HepG2 (cell line): ENCODE measurements around the gene MAN1B1. TPM values are rescaled to one million over a fixed set of nuclear protein-coding genes. Genes with fewer than 3 reads are reported as not detected.
A peak's percentile ranks its signal among the peaks of the same experiment; 100 is the strongest.

Source experiments
- ATAC-seq: fragments of 200-7000 bp; cut with Tn5 transposase; 3 replicates; pipeline ENCODE4 v1.9.1; 2020; ENCODE audit warnings: mild to moderate bottlenecking, moderate library complexity
- BruUV-seq: library from RNA; stranded (reverse); fragments of 400-500 nt; replicated peaks from 2 replicates; lab custom pipeline; 2021; lab: Mats Ljungman, UMichigan
- CTCF ChIA-PET: fragments of 300-600 bp; formaldehyde crosslinking; extraction: SDS; loops from one replicate; lab custom pipeline; 2021; ENCODE audit warnings: low total read pairs, inconsistent platforms, low intra/inter-chr PET ratio; lab: Yijun Ruan, JAX
- POLR2A ChIA-PET: fragments of 350-600 bp; sonication (Branson Sonifier 250); formaldehyde crosslinking; loops from one replicate; lab custom pipeline; 2020; ENCODE audit warnings: antibody characterized with exemption, inconsistent platforms; lab: Yijun Ruan, JAX
- DNase-seq: peaks from one replicate; pipeline ENCODE4 v3.0.0-alpha.2; 2015; ENCODE audit warnings: low spot score
- FAIRE-seq: peaks from 3 replicates; lab custom pipeline; 2011; peaks lifted over from hg19 to GRCh38; lab: Jason Lieb, UNC
- H2AFZ ChIP-seq: one replicate; pipeline ENCODE4 v1.6.1; 2011; ENCODE audit warnings: low read length, inconsistent platforms
- H3K27ac ChIP-seq: fragments of 300-600 bp; 3 replicates; pipeline ENCODE4 v1.8.0; 2011; ENCODE audit warnings: mixed run types, mild to moderate bottlenecking, mixed read lengths, low read length, inconsistent platforms; ENCODE audit not compliant: insufficient read depth; ENCODE audit errors: extremely low read length
- H3K27me3 ChIP-seq, 2 experiments: fragments of 200-600 bp in 1 of 2; 2 replicates in 1 of 2; 3 replicates in 1 of 2; pipeline versions ENCODE4 v1.6.0 to v1.8.0; 2011; ENCODE audit warnings: low read length in 2 of 2, mild to moderate bottlenecking in 2 of 2, moderate library complexity in 2 of 2, inconsistent platforms in 1 of 2; ENCODE audit not compliant: insufficient read depth in 2 of 2, control insufficient read depth in 1 of 2
- H3K36me3 ChIP-seq, 2 experiments: fragments of 200-600 bp in 1 of 2; replicated peaks in 1 of 2; 2 replicates in 1 of 2; 3 replicates in 1 of 2; pipeline versions ENCODE4 v1.5.1 to v1.8.0; 2011; ENCODE audit warnings: low read length in 2 of 2, inconsistent platforms in 1 of 2; ENCODE audit not compliant: insufficient read depth in 2 of 2, control insufficient read depth in 1 of 2
- H3K4me1 ChIP-seq: 2 replicates; pipeline ENCODE4 v1.5.1; 2012; ENCODE audit warnings: low read length, inconsistent platforms; ENCODE audit not compliant: insufficient read depth
- H3K4me2 ChIP-seq: 2 replicates; pipeline ENCODE4 v1.6.0; 2011; ENCODE audit warnings: low read depth, low read length, inconsistent platforms
- H3K4me3 ChIP-seq, 3 experiments: fragments of 200-600 bp in 1 of 3; sonication (generic), shearing (Covaris generic) in 1 of 3; replicated peaks in 1 of 3; 2 replicates each; pipeline ENCODE4 v1.5.1; 2011 to 2016; ENCODE audit warnings: low read length in 3 of 3, inconsistent platforms in 2 of 3, low read depth in 2 of 3, mild to moderate bottlenecking in 2 of 3, control low read depth in 1 of 3, mixed read lengths in 1 of 3; ENCODE audit not compliant: insufficient read depth in 1 of 3
- H3K79me2 ChIP-seq: one replicate; pipeline ENCODE4 v1.6.1; 2011; ENCODE audit warnings: low read length, inconsistent platforms; ENCODE audit not compliant: insufficient read depth
- H3K9ac ChIP-seq: 2 replicates; pipeline ENCODE4 v1.6.0; 2011; ENCODE audit warnings: mild to moderate bottlenecking, low read depth, low read length, inconsistent platforms; ENCODE audit not compliant: insufficient read depth
- H3K9me3 ChIP-seq: 2 replicates; pipeline ENCODE4 v1.5.1; 2012; ENCODE audit warnings: mild to moderate bottlenecking, low read length
- H4K20me1 ChIP-seq: 2 replicates; pipeline ENCODE4 v1.6.0; 2011; ENCODE audit warnings: inconsistent platforms, mild to moderate bottlenecking, low read length, moderate library complexity; ENCODE audit not compliant: insufficient read depth
- GATAD2A ChIP-seq: IDR thresholded peaks from 2 replicates; pipeline ENCODE4 v1.6.1; 2016
- MIER3 ChIP-seq: IDR thresholded peaks from 2 replicates; pipeline ENCODE4 v1.6.1; 2016; ENCODE audit warnings: missing compliant biosample characterization, borderline replicate concordance
- ZBTB7A ChIP-seq: sonication (generic); formaldehyde crosslinking; IDR thresholded peaks from 2 replicates; pipeline ENCODE4 v1.8.0; 2022; ENCODE audit warnings: mild to moderate bottlenecking, missing genetic modification reagents
- ZNF230 ChIP-seq: sonication (generic); formaldehyde crosslinking; IDR thresholded peaks from 2 replicates; pipeline ENCODE4 v1.4.0; 2020; ENCODE audit warnings: mild to moderate bottlenecking, missing genetic modification reagents
- ZNF530 ChIP-seq: sonication (generic); formaldehyde crosslinking; IDR thresholded peaks from 2 replicates; pipeline ENCODE4 v1.5.0; 2020; ENCODE audit warnings: low read depth, mild to moderate bottlenecking, missing genetic modification reagents
- ZNF709 ChIP-seq: sonication (generic); formaldehyde crosslinking; IDR thresholded peaks from 2 replicates; pipeline ENCODE4 v1.5.0; 2020; ENCODE audit warnings: mild to moderate bottlenecking, missing genetic modification reagents
- ZNF737 ChIP-seq: sonication (generic); formaldehyde crosslinking; IDR thresholded peaks from 2 replicates; pipeline ENCODE4 v1.5.0; 2020; ENCODE audit warnings: missing genetic modification reagents, mild to moderate bottlenecking, borderline replicate concordance
- ZNF761 ChIP-seq: sonication (generic); formaldehyde crosslinking; conservative IDR thresholded peaks from 2 replicates; pipeline ENCODE4 v1.4.0; 2020; ENCODE audit warnings: mild to moderate bottlenecking, missing genetic modification reagents
- WGBS: methylation state at CpG from one replicate; pipeline ENCODE4 v1.1.6; 2017; ENCODE audit warnings: low lambda C conversion rate; 5-methylcytosine and 5-hydroxymethylcytosine counted together
- in situ Hi-C: cut with HindIII; loops from 2 replicates; pipeline ENCODE4 v1.10.0; 2017; ENCODE audit warnings: low pct_unique_long_range_greater_than_20kb; ENCODE audit not compliant: extremely low pct_ligation_motif_present
- intact Hi-C: fragments of 100-400 bp; cut with micrococcal nuclease; formaldehyde crosslinking; loops from one replicate; pipeline ENCODE4 v1.10.0; 2022; ENCODE audit not compliant: unreplicated experiment
- polyA plus RNA-seq, 8 experiments: library from polyadenylated mRNA; depleted of rRNA in 3 of 8; stranded (reverse) in 7 of 8; unstranded in 1 of 8; fragments of >200 nt; fragmentation: Illumina TruSeq in 4 of 8; extraction: Trizol in 4 of 8; gene quantifications; 2 replicates each; pipeline versions ENCODE4 v1.2.1 to v1.2.3, GENCODE V29; 2011 to 2016; ENCODE audit warnings: low read depth in 4 of 8, missing spikeins in 1 of 8, mixed read lengths in 1 of 8; ENCODE audit not compliant: insufficient read depth in 1 of 8
- total RNA-seq, 5 experiments: library from RNA; depleted of rRNA; stranded (reverse); fragments of >200 nt; fragmentation: Illumina TruSeq; extraction: Trizol; gene quantifications; 2 replicates each; pipeline ENCODE4 v1.2.3, GENCODE V29; 2016; ENCODE audit warnings: low read depth in 1 of 5
- TF ChIP-seq, protein P1 (sequence below): sonication (generic); formaldehyde crosslinking; IDR thresholded peaks from 2 replicates; pipeline ENCODE4 v1.4.0; 2020; ENCODE audit warnings: mild to moderate bottlenecking, missing genetic modification reagents
- TF ChIP-seq, protein P2 (sequence below): sonication (generic); formaldehyde crosslinking; IDR thresholded peaks from 2 replicates; pipeline ENCODE4 v1.4.0; 2020; ENCODE audit warnings: missing genetic modification reagents
- TF ChIP-seq, protein P3 (sequence below): sonication (generic); formaldehyde crosslinking; IDR thresholded peaks from 2 replicates; pipeline ENCODE4 v1.4.0; 2020; ENCODE audit warnings: mild to moderate bottlenecking, low read depth, missing genetic modification reagents

MAN1B1 gene
- total and polyA plus RNA-seq, 2 of the 13 experiments (the other 11 are each of a cell fraction or from before 2014, with no cell fraction given) = 48.9 to 59.5 TPM

DNA sequence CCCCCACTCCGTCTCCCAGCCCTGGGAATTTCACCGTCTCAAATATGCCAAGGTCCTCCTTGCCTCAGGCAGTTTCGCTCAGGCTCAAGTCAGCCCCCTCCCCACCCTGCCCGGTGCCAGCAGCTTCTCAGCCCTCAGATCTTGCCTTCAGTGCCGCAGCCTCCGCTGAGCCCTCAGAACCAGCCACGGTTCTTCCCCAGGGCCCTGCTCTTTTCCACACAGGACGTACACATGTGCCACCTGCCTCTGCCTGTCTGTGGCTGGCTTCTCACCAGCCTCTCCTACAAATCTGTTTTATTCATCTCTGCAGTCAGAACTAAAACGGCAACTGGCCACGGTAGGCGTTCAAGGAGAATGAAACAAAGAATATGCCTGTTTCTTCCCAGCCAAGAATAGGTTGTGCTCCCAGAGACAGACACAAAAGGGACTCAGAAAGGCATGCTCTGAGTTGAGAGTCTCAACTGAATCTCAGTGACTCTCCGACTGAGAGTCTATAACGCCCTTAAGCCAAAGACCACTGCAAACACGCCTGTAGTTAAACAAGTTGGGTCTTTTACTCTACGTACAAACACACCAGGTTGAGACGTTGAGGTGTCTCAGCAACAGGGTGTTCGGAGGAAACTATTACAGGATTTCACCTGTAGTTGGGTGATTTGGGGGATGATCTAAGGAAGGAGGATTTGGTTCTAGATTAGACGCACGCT lies 41.5 kb downstream of the MAN1B1 start (continued):
- TF ChIP-seq, protein P1, sequence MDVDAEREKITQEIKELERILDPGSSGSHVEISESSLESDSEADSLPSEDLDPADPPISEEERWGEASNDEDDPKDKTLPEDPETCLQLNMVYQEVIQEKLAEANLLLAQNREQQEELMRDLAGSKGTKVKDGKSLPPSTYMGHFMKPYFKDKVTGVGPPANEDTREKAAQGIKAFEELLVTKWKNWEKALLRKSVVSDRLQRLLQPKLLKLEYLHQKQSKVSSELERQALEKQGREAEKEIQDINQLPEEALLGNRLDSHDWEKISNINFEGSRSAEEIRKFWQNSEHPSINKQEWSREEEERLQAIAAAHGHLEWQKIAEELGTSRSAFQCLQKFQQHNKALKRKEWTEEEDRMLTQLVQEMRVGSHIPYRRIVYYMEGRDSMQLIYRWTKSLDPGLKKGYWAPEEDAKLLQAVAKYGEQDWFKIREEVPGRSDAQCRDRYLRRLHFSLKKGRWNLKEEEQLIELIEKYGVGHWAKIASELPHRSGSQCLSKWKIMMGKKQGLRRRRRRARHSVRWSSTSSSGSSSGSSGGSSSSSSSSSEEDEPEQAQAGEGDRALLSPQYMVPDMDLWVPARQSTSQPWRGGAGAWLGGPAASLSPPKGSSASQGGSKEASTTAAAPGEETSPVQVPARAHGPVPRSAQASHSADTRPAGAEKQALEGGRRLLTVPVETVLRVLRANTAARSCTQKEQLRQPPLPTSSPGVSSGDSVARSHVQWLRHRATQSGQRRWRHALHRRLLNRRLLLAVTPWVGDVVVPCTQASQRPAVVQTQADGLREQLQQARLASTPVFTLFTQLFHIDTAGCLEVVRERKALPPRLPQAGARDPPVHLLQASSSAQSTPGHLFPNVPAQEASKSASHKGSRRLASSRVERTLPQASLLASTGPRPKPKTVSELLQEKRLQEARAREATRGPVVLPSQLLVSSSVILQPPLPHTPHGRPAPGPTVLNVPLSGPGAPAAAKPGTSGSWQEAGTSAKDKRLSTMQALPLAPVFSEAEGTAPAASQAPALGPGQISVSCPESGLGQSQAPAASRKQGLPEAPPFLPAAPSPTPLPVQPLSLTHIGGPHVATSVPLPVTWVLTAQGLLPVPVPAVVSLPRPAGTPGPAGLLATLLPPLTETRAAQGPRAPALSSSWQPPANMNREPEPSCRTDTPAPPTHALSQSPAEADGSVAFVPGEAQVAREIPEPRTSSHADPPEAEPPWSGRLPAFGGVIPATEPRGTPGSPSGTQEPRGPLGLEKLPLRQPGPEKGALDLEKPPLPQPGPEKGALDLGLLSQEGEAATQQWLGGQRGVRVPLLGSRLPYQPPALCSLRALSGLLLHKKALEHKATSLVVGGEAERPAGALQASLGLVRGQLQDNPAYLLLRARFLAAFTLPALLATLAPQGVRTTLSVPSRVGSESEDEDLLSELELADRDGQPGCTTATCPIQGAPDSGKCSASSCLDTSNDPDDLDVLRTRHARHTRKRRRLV (CRISPR knock-in tag) = 0 out of 2 replicates have a peak, but pooled peaks have one; percentile 55
- TF ChIP-seq ZBTB7A (no peak), GATAD2A (CRISPR knock-in tag) (no peak)
- TF ChIP-seq, protein P2, sequence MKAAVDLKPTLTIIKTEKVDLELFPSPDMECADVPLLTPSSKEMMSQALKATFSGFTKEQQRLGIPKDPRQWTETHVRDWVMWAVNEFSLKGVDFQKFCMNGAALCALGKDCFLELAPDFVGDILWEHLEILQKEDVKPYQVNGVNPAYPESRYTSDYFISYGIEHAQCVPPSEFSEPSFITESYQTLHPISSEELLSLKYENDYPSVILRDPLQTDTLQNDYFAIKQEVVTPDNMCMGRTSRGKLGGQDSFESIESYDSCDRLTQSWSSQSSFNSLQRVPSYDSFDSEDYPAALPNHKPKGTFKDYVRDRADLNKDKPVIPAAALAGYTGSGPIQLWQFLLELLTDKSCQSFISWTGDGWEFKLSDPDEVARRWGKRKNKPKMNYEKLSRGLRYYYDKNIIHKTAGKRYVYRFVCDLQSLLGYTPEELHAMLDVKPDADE (CRISPR knock-in tag) = no peak

DNA sequence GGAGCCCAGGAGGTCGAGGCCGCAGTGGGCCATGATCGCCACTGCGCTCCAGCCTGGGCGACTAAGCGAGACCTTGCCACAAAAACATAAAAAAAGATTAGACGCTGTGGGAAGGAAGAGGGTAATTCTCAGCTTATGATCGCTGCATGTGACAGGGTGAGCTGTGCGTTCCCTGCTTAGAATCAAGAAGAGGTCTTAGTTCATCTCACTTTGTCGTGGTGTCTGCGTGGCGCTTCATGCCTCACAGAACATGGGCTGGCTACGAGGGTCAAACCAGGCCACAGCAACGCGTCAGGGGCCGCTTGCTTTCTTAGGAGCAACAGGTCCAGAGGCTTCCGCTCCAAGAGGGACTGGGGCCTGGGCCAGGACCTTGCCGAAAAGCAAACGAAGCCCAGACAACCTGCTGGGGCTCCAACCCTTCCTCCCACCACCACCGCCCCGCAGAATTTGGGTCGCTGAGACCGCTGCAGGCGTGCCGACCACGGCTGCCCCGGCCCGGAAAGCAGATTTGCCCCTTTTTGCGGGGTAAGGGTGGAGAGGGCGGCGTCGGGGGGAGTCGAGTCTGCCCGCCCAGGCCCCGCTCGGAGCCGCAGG lies 42.2 kb downstream of the MAN1B1 start:
- Histone ChIP-seq H3K4me2 (peak overlapping the region; percentile 98), H3K4me3 (peak overlapping the region; percentile 75 to 90 (median 85)), H3K79me2 (peaks cover 19% of the 10 kb centered on the region), H3K36me3 (no peaks in the 10 kb centered on the region), H4K20me1 (peaks cover 5% of the 10 kb centered on the region; the same call in 1 of the 2 replicates), H2AFZ (no peak overlapping the region), H3K9me3 (no peaks in the 10 kb centered on the region), H3K27me3 (no peaks in the 10 kb centered on the region), H3K9ac (peak overlapping the region; percentile 80), H3K4me1 (peaks cover 24% of the 10 kb centered on the region), H3K27ac (peak overlapping the region; percentile 82)
- in situ Hi-C loops = no loop called here
- no TSS peak for BruUV-seq
- intact Hi-C loops = no loop called here
- peak; percentile 39 for FAIRE-seq
- ATAC-seq = peak; percentile 40
- under 1% methylated on average over 16 of the region's 37 CpGs for WGBS
- ChIA-PET CTCF (no interaction called here), POLR2A (interaction anchor here (0.8 to 2.4 kb wide), 20 partner anchors 8 to 243 kb away, joined by 3 to 34 read pairs (median 6); partner anchors contain the start of genes ANAPC2, GRIN1, MAN1B1 and RNF208)
- no peak for DNase-seq
- TF ChIP-seq, protein P3, sequence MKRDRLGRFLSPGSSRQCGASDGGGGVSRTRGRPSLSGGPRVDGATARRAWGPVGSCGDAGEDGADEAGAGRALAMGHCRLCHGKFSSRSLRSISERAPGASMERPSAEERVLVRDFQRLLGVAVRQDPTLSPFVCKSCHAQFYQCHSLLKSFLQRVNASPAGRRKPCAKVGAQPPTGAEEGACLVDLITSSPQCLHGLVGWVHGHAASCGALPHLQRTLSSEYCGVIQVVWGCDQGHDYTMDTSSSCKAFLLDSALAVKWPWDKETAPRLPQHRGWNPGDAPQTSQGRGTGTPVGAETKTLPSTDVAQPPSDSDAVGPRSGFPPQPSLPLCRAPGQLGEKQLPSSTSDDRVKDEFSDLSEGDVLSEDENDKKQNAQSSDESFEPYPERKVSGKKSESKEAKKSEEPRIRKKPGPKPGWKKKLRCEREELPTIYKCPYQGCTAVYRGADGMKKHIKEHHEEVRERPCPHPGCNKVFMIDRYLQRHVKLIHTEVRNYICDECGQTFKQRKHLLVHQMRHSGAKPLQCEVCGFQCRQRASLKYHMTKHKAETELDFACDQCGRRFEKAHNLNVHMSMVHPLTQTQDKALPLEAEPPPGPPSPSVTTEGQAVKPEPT (CRISPR knock-in tag) = 0 out of 2 replicates have a peak, but pooled peaks have one; percentile 15
- TF ChIP-seq ZNF761 (CRISPR knock-in tag) (0 out of 2 replicates have a peak, but pooled peaks have one; percentile 19), ZNF709 (CRISPR knock-in tag) (peak; percentile 28; the same call in 1 of the 2 replicates), ZNF737 (CRISPR knock-in tag) (no peak), MIER3 (0 out of 2 replicates have a peak, but pooled peaks have one; percentile 2), ZNF530 (no peak), ZNF230 (CRISPR knock-in tag) (peak; percentile 11; the same call in 1 of the 2 replicates)
